Left lung (tissue), 10 donors: Measurements from ENCODE around the gene ZBTB20. TPM values are rescaled to one million over a fixed set of nuclear protein-coding genes. Genes with fewer than 3 reads are reported as not detected.

Experiments
- ATAC-seq: fragments of 200-7000 bp; cut with Tn5 transposase; one replicate; pipeline ENCODE4 v1.9.1; 2020; ENCODE audit warnings: moderate library complexity
- DNase-seq, 4 donors: peaks; one replicate each; pipeline ENCODE4 v3.0.0-alpha.2; 2013 to 2020
- H3K27ac ChIP-seq, 2 donors: fragments of 200-600 bp; sonication (generic) in 1 of 2; one replicate each; pipeline versions ENCODE4 v1.5.0 to v1.8.0; 2020 to 2021
- H3K27me3 ChIP-seq, 2 donors: fragments of 200-600 bp; sonication (generic) in 1 of 2; one replicate each; pipeline versions ENCODE4 v1.5.0 to v1.8.0; 2020 to 2021
- H3K36me3 ChIP-seq, 2 donors: fragments of 200-600 bp; sonication (generic) in 1 of 2; one replicate each; pipeline versions ENCODE4 v1.5.0 to v1.8.0; 2020 to 2021
- H3K4me1 ChIP-seq, 2 donors: fragments of 200-600 bp; one replicate each; pipeline ENCODE4 v1.8.0; 2021
- H3K4me3 ChIP-seq, 2 donors: fragments of 200-600 bp; sonication (generic) in 1 of 2; one replicate each; pipeline versions ENCODE4 v1.5.0 to v1.8.0; 2020 to 2021; ENCODE audit warnings: mild to moderate bottlenecking in 1 of 2
- H3K9me3 ChIP-seq, 2 donors: fragments of 200-600 bp; sonication (generic) in 1 of 2; one replicate each; pipeline versions ENCODE4 v1.5.0 to v1.8.0; 2020 to 2021
- CTCF ChIP-seq, 2 donors: fragments of 200-600 bp; sonication (generic) in 1 of 2; IDR thresholded peaks; one replicate each; pipeline versions ENCODE4 v1.5.0 to v1.8.0; 2021; ENCODE audit warnings: antibody characterized with exemption in 2 of 2
- intact Hi-C, 2 donors: fragments of 100-400 bp; cut with DNase I; formaldehyde crosslinking; loops; one replicate each; pipeline versions ENCODE4 v1.11.2 to v1.14.2; 2022
- polyA plus RNA-seq, 6 donors: library from polyadenylated mRNA; unstranded; fragments of 120-200 nt; gene quantifications; one replicate each; pipeline ENCODE4 v1.2.1, GENCODE V29; 2013; ENCODE audit not compliant: insufficient read length in 6 of 6
- total RNA-seq, 2 donors: library from RNA; stranded (reverse); fragmentation: NEBNext Ultra II Directional; extraction: Animal tissue kit (Norgen Biotek cat#: 25700); gene quantifications; one replicate each; pipeline ENCODE4 v1.2.1, GENCODE V29; 2021
- donor health status: DM: no; HTN: yes; CAD: no.
- donor health status: DM: no; HTN: no; CAD: no.

ZBTB20 gene
- total and polyA plus RNA-seq, 8 donors: 1.1 to 63.5 (median 6.0) TPM

- no peak for ATAC-seq
- Histone ChIP-seq H3K27ac (no peak overlapping the region), H3K4me3 (no peak overlapping the region), H3K36me3 (no peaks in the 10 kb centered on the region), H3K27me3 (no peaks in the 10 kb centered on the region), H3K4me1 (no peaks in the 10 kb centered on the region), H3K9me3 (no peaks in the 10 kb centered on the region)
- TF ChIP-seq CTCF (IDR thresholded peaks at IDR 0.05): no peak
- DNase-seq: no peak
- intact Hi-C loops: no loop called here
Measured at GRCh38 chr3:114595522-114596028, 551.5 kb downstream of the ZBTB20 start.

GRCh38 chr3:114590309-114591047 lies 556.6 kb downstream of the ZBTB20 start:
- Histone ChIP-seq H3K4me3 (no peak overlapping the region), H3K9me3 (no peaks in the 10 kb centered on the region), H3K27ac (no peak overlapping the region), H3K4me1 (no peaks in the 10 kb centered on the region), H3K36me3 (no peaks in the 10 kb centered on the region), H3K27me3 (no peaks in the 10 kb centered on the region)
- TF ChIP-seq CTCF (IDR thresholded peaks at IDR 0.05): no peak
- ATAC-seq (no peak), DNase-seq (no peak)
- intact Hi-C loops: no loop called here

DNA sequence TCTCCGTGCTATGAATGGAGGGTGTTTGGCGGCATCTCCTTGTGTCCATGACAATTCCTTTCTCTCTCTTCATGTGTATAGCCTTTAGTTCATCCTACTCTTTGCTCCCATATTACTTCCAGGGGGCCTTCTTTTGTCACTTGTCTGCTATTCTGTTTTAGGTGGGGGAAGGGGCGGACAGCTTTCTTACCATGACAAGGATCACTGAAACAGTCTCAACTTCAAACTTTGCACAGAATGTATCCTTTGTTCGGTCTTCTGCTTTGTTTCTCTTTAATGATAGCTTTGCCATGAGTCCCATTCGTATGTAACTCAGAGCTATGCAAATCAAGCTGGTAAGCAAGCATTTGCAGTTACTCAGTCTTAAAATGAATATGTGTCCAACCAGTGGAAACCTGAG lies 559.1 kb downstream of the ZBTB20 start:
- intact Hi-C loops: no loop called here
- H3K9me3 ChIP-seq: no peaks in the 10 kb centered on the region
- no peaks in the 10 kb centered on the region for H3K4me1 ChIP-seq
- no peak for ATAC-seq
- no peak for TF ChIP-seq CTCF (IDR thresholded peaks at IDR 0.05)
- DNase-seq: no peak
- H3K27ac ChIP-seq: no peak overlapping the region
- H3K36me3 ChIP-seq: no peaks in the 10 kb centered on the region
- no peak overlapping the region for H3K4me3 ChIP-seq
- no peaks in the 10 kb centered on the region for H3K27me3 ChIP-seq

- Histone ChIP-seq H3K27me3 (no peaks in the 10 kb centered on the region), H3K4me1 (no peaks in the 10 kb centered on the region), H3K36me3 (no peaks in the 10 kb centered on the region), H3K27ac (no peak overlapping the region), H3K9me3 (no peaks in the 10 kb centered on the region), H3K4me3 (no peak overlapping the region)
- intact Hi-C loops: no loop called here
- no peak for ATAC-seq
- DNase-seq: no peak
- no peak for TF ChIP-seq CTCF (IDR thresholded peaks at IDR 0.05)
Measured at GRCh38 chr3:114586119-114586518, 561.0 kb downstream of the ZBTB20 start.

DNA sequence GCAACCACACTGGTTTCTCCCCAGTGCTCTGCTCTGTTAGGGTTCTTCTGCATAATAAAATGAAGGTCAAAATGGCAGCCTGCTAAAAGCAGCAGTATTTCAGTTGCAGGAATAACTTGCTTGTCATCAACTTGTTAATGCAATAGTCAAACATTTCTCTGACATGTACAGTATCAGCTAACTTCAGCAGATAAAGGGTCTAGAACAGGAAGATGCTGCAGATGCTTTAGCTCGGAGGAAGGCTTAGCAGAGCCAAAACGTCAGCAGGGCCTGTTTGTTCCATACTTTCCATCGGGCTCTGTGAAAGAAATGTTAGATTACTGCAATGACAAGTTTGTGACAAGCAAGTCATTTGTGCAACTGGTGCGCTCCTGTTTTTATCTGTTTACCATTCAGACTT lies 561.4 kb downstream of the ZBTB20 start:
- Histone ChIP-seq H3K4me3 (no peak overlapping the region), H3K36me3 (no peaks in the 10 kb centered on the region), H3K4me1 (no peaks in the 10 kb centered on the region), H3K27me3 (no peaks in the 10 kb centered on the region), H3K9me3 (no peaks in the 10 kb centered on the region), H3K27ac (no peak overlapping the region)
- TF ChIP-seq CTCF (IDR thresholded peaks at IDR 0.05): no peak
- intact Hi-C loops: no loop called here
- ATAC-seq (no peak), DNase-seq (no peak)
